Loucy (cell line): ENCODE results near the gene NGFR.

Experiments used
- H2AFZ ChIP-seq: fragments of 200-600 bp; sonication (generic); 2 replicates; pipeline ENCODE4 v1.6.0; 2016; ENCODE audit warnings: antibody characterized with exemption, mild to moderate bottlenecking, low read length, moderate library complexity
- H3F3A ChIP-seq: fragments of 200-600 bp; 2 replicates; pipeline ENCODE4 v1.6.0; 2016; ENCODE audit warnings: antibody characterized with exemption, low read depth, mild to moderate bottlenecking
- H3K27me3 ChIP-seq: fragments of 200-600 bp; sonication (generic); 2 replicates; pipeline ENCODE4 v1.6.1; 2014; ENCODE audit warnings: low read length, mild to moderate bottlenecking; ENCODE audit not compliant: insufficient read depth, poor library complexity, severe bottlenecking
- H3K36me3 ChIP-seq: fragments of 200-600 bp; sonication (generic); 2 replicates; pipeline ENCODE4 v1.6.1; 2016; ENCODE audit warnings: low read length; ENCODE audit not compliant: insufficient read depth
- H3K4me1 ChIP-seq: fragments of 200-600 bp; sonication (generic); 2 replicates; pipeline ENCODE4 v1.5.1; 2014; ENCODE audit warnings: low read length, mild to moderate bottlenecking; ENCODE audit not compliant: insufficient read depth, poor library complexity, severe bottlenecking
- H3K4me2 ChIP-seq: fragments of 200-600 bp; sonication (generic); 2 replicates; pipeline ENCODE4 v1.6.0; 2014; ENCODE audit warnings: antibody characterized with exemption, low read length, low read depth, mild to moderate bottlenecking; ENCODE audit not compliant: poor library complexity, severe bottlenecking
- H3K4me3 ChIP-seq: fragments of 200-600 bp; sonication (generic); 2 replicates; pipeline ENCODE4 v1.5.1; 2014; ENCODE audit warnings: low read length, mild to moderate bottlenecking, mixed read lengths; ENCODE audit not compliant: poor library complexity, severe bottlenecking
- H3K79me2 ChIP-seq: fragments of 200-600 bp; sonication (generic); 2 replicates; pipeline ENCODE4 v1.6.1; 2014; ENCODE audit warnings: low read length; ENCODE audit not compliant: insufficient read depth
- H3K9ac ChIP-seq: fragments of 200-600 bp; sonication (generic); 2 replicates; pipeline ENCODE4 v1.6.0; 2014; ENCODE audit warnings: mild to moderate bottlenecking, low read depth, low read length, moderate library complexity; ENCODE audit not compliant: poor library complexity, severe bottlenecking
- H3K9me2 ChIP-seq: fragments of 200-600 bp; sonication (generic); replicated peaks from 2 replicates; pipeline ENCODE4 v1.6.1; 2016; ENCODE audit warnings: low read depth, low read length, mixed read lengths
- H3K9me3 ChIP-seq: fragments of 200-600 bp; sonication (generic); 2 replicates; pipeline ENCODE4 v1.6.1; 2014; ENCODE audit warnings: mild to moderate bottlenecking, antibody characterized with exemption, low read length, low read depth; ENCODE audit not compliant: insufficient read depth
- H4K20me1 ChIP-seq: fragments of 200-600 bp; sonication (generic); 2 replicates; pipeline ENCODE4 v1.6.0; 2014; ENCODE audit warnings: antibody characterized with exemption, low read length, mild to moderate bottlenecking; ENCODE audit not compliant: insufficient read depth, poor library complexity, severe bottlenecking
- CTCF ChIP-seq: fragments of 200-600 bp; sonication (generic); conservative IDR thresholded peaks from 2 replicates; pipeline ENCODE4 v1.5.1; 2014; ENCODE audit warnings: mild to moderate bottlenecking, antibody characterized with exemption, low read length
- EZH2phosphoT487 ChIP-seq: fragments of 200-600 bp; IDR thresholded peaks from 2 replicates; pipeline ENCODE4 v1.6.1; 2018; ENCODE audit warnings: antibody characterized with exemption, mild to moderate bottlenecking, moderate library complexity, borderline replicate concordance

NGFR gene

GRCh38 chr17:49511810-49512209, 16.7 kb downstream of the NGFR start:
- no peaks in the 10 kb centered on the region for H3K9me3 ChIP-seq
- no peaks in the 10 kb centered on the region for H3K36me3 ChIP-seq
- H3K9me2 ChIP-seq: no peaks in the 10 kb centered on the region
- H3F3A ChIP-seq: no peaks in the 10 kb centered on the region
- no peaks in the 10 kb centered on the region for H3K27me3 ChIP-seq
- H3K9ac ChIP-seq: no peak overlapping the region
- no peaks in the 10 kb centered on the region for H4K20me1 ChIP-seq
- H3K4me3 ChIP-seq: no peak overlapping the region
- TF ChIP-seq EZH2phosphoT487 (no peak), CTCF (no peak)
- peaks cover 8% of the 10 kb centered on the region for H3K4me1 ChIP-seq
- H2AFZ ChIP-seq: no peak overlapping the region
- H3K79me2 ChIP-seq: no peaks in the 10 kb centered on the region
- H3K4me2 ChIP-seq: no peak overlapping the region

DNA sequence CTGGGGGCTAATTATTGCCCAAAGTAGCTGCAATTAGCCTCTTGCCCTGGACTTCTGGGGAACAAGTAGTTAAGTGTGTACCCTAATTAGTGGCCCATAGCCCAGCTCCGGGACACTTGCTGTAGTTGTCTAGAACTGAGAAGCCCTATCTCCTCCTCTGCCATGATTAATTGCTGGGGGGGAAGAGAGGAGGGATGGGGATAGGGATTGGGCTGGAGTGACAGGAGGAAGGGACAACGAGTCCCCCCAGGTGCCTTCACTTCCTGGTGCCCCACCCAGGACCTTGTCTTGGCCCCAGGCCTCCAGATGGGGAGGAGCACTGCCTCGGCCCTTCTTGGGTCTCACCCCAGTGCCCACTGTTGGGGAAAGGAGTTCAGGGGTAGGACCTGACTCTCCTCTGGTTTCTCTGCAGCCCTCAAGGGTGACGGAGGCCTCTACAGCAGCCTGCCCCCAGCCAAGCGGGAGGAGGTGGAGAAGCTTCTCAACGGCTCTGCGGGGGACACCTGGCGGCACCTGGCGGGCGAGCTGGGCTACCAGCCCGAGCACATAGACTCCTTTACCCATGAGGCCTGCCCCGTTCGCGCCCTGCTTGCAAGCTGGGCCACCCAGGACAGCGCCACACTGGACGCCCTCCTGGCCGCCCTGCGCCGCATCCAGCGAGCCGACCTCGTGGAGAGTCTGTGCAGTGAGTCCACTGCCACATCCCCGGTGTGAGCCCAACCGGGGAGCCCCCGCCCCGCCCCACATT, 17.4 kb downstream of the NGFR start:
- no peaks in the 10 kb centered on the region for H3K27me3 ChIP-seq
- H3K9me2 ChIP-seq: no peaks in the 10 kb centered on the region
- no peaks in the 10 kb centered on the region for H4K20me1 ChIP-seq
- no peak overlapping the region for H3K4me2 ChIP-seq
- TF ChIP-seq CTCF: no peak
- no peaks in the 10 kb centered on the region for H3K9me3 ChIP-seq
- H3K4me3 ChIP-seq: no peak overlapping the region
- H3K36me3 ChIP-seq: no peaks in the 10 kb centered on the region
- H3K9ac ChIP-seq: no peak overlapping the region
- no peaks in the 10 kb centered on the region for H3K79me2 ChIP-seq
- no peak overlapping the region for H2AFZ ChIP-seq
- H3F3A ChIP-seq: no peaks in the 10 kb centered on the region
- peaks cover 8% of the 10 kb centered on the region for H3K4me1 ChIP-seq

DNA sequence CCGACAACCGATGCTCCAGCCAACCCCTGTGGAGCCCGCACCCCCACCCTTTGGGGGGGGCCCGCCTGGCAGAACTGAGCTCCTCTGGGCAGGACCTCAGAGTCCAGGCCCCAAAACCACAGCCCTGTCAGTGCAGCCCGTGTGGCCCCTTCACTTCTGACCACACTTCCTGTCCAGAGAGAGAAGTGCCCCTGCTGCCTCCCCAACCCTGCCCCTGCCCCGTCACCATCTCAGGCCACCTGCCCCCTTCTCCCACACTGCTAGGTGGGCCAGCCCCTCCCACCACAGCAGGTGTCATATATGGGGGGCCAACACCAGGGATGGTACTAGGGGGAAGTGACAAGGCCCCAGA, 17.9 kb downstream of the NGFR start:
- H3K4me1 ChIP-seq: peaks cover 5% of the 10 kb centered on the region

More for the DNA sequence above, 17.9 kb downstream of the NGFR start:
- Histone ChIP-seq H3K9me2 (no peaks in the 10 kb centered on the region), H3K27me3 (no peaks in the 10 kb centered on the region), H3K9me3 (no peaks in the 10 kb centered on the region), H3K9ac (no peak overlapping the region), H2AFZ (no peak overlapping the region), H3F3A (no peaks in the 10 kb centered on the region), H3K4me3 (no peak overlapping the region), H4K20me1 (no peaks in the 10 kb centered on the region), H3K36me3 (no peaks in the 10 kb centered on the region), H3K4me2 (no peak overlapping the region), H3K79me2 (no peaks in the 10 kb centered on the region)
- TF ChIP-seq CTCF: no peak
- no peak for TF ChIP-seq EZH2phosphoT487
